GM12874 (cell line): ENCODE data around the gene CTSC.

ENCODE experiments used
- CTCF ChIP-seq: IDR thresholded peaks from 2 replicates; pipeline ENCODE4 v1.5.1; 2011; ENCODE audit warnings: low read depth, mild to moderate bottlenecking, control low read depth, low read length, moderate library complexity; ENCODE audit not compliant: insufficient read depth

The CTSC gene

DNA sequence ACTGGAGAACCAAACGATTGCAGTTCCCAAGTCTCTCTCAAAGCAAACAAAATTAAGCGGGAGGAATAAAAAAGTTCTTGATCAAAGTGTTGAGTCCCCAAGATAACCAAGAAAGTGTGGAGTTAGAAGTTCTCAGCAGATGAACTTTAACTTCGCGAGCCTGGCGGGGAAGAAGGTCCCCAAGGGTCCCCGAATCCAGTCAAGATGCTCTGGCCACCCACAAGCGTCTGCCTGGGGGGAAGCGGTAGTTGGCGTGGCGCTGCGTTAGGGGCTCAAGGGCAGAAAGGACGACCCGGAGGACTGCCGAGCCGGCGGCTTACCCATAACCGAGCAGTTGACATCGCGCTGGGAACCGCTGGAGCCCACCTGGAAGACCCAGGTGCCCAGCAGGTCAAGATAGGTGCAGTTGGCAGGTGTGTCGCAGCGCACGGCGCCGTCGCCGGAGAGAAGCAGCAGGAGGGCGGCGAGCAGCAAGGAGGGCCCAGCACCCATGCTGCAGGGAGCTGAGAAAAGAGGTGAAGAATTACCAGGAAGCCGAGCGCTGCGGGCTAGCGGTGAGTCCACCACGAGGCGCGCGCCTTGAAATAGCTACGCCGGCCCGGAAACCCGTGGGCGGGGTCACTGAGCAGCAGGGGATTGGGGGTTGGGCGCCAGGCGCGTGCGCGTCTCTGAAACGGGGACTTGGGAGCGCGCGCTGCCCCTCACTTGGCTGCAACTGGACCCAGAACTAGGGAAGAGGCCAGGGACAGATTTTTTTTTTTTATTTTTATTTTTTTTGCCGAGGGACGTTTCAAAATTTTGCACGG, at the start of gene CTSC:
Gene CTSC (minus strand): TSS at position 556 of the 806 bp plus-strand sequence. CDS start 64 bp downstream, at position 492.
- no peak for TF ChIP-seq CTCF

DNA sequence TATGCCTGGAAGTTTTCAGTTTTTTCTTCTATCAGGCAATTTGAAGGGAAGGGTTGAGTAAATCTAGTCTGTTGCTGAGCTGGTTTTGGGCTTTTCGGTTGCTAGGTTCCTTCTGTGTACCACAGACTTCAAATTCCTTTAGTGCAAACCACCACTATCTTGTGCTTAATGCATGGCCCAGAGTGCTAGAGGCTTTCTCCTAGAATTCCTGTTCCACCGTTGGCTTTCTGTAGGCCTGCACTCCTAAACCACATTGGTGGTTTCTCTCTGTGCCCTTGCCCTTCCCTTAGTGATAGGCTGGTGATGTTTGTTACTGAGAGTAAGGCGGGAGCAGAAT, 47.1 kb upstream of the CTSC start:
- no peak for TF ChIP-seq CTCF

GRCh38 chr11:88384004-88384668, 46.6 kb upstream of the CTSC start:
- no peak for TF ChIP-seq CTCF

DNA sequence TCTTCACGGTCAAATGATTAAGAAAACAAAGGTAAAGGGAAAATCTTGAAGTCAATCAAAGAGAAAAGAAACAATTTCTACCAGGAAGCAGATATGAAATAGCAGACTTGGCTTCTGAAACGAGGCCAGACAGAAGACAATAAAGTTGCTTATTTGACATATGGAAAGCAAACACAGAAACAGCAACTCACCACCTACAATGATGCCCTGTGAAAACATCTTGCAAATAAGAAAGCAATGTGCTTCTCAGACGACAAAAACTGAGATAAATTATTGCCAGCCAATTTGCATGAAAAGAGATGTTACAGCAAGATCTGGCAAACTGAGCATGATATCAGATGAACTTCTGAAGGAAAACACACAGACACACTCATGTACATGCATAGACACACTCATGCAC, 45.9 kb upstream of the CTSC start:
- no peak for TF ChIP-seq CTCF

DNA sequence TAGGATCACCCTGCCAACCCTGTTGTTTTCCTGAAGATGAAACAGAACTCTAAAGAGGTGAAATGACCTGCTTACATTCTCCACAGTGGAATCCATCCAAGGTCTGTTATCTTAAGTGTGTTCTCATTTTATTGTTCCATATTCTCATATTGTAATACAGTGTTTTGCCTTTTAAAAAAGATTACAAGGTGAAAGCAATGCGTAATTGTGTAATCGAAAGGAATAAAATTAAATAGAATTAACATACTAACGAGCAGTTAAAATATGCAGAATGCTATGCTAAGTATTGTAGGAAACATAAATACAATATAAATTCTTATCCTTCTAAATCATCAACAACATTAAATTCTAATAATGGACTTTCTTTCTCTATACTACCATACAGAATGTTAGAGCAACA, 41.6 kb upstream of the CTSC start:
- TF ChIP-seq CTCF: no peak

DNA sequence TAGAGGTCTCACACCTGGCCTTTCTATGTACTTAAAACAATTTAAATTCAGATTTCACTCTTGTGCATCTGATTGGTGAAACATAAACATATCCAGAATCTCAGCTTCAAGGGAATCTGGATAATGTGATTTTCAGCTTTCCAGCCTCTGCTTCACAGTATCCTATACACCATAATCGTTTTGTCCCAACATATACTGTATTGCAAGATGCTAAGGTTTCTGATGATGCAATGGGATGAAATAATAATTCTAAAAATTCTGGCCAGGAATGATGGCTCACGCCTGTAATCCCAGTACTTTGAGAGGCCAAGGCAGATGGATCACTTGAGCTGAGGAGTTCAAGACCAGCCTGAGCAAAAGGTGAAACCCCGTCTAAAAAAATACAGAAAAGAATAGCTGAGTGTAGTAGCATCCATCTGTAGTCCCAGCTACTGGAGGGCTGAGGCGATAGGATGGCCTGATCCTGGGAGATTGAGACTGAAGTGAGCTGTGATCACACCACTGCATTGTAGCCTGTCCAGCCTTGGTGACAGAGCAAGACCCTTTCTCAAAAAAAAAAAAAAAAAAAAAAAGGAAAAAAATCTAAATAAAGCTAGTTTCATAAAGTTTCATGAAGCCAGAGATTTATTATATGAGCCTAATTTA, 41.0 kb upstream of the CTSC start:
- TF ChIP-seq CTCF: no peak

GRCh38 chr11:88377646-88378045, 40.1 kb upstream of the CTSC start:
- no peak for TF ChIP-seq CTCF
